Erythroblast (primary cell): Measurements from ENCODE around the gene DMPK.

Experiments used
- DNase-seq, 2 experiments: peaks; one replicate each; lab custom pipeline; 2025; lab: John Stamatoyannopoulos, UW
- GATA1 ChIP-seq: IDR thresholded peaks from 2 replicates; pipeline ENCODE4 v1.6.1; 2011; ENCODE audit warnings: low read depth, mild to moderate bottlenecking, control low read depth, low read length, moderate library complexity
- POLR2A ChIP-seq: IDR thresholded peaks from 2 replicates; pipeline ENCODE4 v1.6.1; 2011; ENCODE audit warnings: mild to moderate bottlenecking, low read length

Gene DMPK

DNA sequence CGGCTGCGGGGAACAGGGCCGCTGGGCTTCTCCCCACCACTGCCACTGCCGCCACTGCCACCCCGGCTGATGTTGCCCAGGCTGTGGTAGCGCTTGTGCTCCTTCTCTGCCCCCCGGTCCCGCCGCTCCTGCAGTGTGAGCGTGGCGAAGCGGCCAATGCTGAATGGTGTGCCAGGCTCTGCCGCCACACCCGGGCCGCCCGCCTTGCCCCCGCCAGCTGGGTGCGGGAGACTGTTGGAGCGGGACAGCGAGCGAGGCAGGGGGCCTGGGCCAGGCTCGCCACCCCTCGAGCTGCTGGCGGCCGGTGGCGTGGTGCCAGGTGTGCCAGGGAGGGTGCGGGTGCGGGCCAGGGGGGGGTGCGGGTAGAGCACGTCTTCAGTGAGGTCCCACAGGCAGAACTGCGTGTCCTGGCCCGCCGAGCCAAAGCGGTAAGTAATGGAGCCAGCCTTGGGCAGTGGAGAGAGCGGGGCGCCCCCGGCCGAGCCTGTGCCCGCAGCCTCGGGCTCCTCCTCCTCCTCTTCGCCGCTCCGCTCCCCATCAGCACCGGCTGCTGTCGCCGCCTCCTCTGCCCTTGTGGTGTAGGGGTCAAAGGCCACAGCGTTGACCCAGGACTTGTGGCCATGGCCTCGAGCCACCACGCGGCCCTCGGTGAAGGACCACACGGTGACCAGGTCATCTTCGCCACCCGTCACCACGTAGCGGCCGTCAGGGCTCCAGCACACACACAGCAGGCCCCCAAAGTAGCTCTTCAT lies 3.7 kb upstream of the DMPK start:
- no peak for DNase-seq
- no peak for TF ChIP-seq GATA1
- no peak for TF ChIP-seq POLR2A

DNA sequence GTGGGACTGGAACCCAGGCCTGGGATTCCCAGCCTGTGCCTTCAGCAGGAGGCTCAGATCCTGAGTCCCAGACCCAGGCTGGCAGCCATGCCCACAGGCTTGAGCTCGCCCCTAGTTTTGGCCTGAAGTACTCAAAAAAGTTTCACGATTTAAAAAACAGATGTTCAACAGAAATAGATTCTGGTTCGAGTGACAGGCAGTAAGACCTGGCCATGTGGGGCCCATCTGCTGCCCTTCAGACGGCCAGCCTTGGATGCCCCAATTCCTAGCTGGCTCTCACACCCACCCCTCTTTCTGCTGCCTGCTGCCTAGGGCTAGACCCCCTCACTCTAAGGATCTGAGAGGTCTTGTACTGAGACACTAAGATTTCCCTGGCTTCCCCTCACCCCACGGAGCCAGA lies 2.8 kb upstream of the DMPK start:
- TF ChIP-seq POLR2A = no peak
- no peak for TF ChIP-seq GATA1
- DNase-seq = no peak

DNA sequence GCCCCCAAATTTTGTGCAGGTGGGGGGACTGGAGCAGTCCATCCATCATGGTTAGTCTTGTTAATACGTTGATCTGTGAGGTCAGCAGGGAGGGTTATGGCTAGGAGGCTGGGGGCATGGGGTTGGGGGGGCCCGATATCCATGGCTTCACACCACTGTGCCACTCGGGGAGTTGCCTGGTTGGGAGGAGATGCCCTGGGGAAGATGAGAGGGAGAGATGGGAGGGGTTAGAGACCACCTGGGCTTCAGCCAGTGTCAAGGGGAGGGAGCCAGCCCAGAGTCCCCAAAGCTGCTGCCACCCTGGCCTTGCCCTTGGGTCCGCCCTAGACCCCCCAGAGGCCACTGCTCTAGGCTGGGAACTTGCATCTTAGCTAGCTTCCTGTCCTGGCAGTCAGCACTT lies 1.8 kb upstream of the DMPK start:
- TF ChIP-seq GATA1 (no peak), POLR2A (no peak)
- no peak for DNase-seq

DNA sequence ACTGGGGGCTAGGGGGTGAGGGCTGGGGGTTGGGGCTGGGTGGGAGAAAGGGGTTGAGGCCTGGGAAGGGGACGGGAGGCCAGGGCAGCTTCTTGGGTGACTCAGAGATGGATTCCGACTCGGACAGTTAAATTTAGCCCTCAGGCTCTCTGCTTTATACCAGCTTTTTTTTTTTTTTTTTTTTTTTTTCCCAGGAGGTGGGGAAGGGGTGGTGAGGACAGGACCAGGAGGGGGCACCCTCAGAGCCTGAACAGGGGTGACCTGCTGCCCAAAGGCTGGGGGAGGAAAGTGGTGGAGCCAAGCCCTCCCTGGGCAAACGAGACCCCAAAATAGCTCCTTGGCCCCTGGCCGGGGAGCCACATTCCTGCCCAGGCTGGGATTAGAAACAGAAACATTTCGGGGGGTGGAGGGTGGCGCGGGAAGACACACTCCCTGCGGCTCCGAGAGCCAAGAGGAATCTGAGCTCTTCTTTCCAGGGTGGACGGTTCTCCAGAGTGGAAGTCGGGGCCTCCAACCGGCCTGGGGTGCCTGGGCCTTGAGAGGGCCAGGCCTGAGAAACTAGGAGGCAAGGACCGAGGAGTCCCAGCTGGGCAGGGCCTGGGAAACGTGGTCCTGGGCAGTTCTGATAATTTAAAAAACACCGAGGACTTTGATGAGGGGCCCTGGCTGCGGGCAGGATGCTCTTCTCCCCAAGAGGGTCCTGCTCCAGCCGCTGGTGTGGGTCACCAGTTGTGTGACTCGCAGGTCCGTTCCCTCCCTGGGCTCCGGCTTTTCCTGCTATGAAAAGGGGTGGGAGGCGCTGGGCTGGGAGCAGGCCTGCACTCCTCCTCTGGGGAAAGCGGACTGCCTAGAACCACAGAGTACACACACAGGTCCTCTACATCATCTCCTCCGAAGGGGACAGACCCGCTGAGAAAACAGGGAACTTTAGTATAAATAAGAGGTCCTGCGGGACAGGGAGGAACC lies 813 bp upstream of the DMPK start:
- DNase-seq = no peak
- peak; percentile 25 for TF ChIP-seq POLR2A
- TF ChIP-seq GATA1 = no peak

DNA sequence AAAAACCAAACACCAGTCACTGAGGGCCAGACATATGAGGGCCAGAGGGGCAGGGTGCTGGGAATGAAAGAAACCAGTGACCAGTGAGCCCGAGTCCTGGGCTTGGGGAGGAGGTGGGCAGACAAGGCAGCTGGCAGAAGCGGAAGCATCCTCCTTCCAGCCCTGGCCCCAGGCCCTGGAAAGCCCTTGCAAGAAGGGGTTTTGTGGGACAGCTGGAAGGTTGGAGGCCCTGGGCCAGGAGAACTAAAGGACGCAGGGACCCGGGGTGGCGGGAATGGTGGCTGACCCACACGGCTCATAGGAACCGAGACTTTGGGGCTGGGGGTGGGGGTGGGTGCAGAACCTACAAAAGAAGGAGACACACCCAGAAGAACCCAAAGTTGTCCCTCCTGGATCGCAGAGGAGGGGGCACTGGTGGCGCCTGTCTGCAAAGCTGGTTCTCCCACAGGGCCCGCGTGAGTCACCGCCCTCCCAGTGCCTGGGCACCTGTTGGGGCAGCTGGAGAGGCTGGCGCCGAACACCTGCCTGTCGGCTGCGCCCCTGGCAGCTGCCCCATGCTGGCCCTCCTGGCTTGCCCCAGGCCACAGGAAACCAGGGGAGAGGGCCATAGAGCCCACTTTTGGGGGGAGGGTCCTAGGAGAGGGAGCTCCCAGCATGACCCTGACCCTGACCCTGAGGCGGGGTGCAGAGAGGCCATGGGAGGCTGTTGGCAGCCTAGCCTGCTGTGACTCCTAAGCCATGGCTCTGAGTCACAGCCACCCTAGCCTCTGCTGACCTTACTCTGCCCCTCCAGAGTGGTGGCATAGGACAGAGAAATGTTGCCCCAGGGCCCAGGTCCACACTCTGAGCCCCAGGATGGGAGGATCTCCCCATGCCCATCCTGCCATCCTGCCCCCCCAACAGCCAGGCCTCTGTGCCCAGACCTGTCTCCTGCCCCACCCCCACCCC lies 802 bp downstream of the DMPK start:
- DNase-seq = peak in 1 of 2 experiments; percentile 37
- no peak for TF ChIP-seq POLR2A
- no peak for TF ChIP-seq GATA1

DNA sequence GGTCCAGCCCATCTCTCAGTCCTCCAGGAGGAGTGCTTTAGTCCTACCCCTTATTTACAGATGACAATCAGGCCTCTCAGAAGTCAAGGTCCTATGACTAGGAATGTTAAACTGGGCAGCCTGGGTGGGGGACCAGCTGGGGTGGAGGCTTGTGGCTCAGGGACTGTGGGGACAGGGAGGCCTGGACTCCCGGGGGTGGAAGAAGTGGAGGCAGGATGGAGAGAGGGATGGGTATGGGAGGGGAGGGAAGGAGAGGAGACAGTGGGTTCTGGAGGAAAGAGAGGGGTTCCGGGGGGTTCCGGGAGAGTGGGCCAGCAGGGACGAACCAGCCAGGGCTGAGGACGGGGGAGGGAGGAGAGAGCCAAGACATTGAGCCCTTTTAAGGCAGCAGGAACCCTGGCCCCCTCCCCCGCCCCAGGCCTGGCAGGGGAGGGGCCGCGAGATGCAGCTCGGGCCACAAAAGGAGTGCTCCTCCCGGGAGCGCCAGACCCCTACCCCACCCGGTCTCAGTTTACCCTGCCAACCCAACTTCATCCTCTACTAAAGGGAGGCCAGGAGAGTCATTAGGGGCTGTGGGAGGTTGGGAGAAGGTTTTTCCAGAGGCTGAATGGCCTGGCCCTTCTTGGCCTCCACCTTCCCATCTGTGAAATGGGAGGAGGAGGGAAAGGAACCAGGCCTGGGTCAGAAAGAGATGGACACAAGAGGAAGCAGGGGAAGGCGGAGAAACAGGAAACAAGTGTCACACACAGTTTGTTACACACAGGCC lies 1.7 kb downstream of the DMPK start:
- TF ChIP-seq POLR2A = no peak
- no peak for TF ChIP-seq GATA1
- DNase-seq = no peak

DNA sequence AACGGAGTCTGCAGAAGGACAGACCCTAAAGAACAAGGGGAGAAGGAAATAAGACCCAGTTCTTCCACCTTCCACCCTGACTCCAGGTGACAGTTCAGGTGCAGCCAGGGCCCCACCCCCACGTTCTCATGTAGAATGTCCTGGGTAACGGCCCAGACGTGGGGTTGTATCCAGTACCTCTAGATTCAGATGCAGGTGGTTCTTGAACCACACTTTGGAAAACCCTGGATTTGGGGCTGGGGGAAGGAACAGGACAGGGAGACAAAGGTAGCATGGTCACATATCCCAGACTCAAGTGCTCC lies 2.2 kb downstream of the DMPK start:
- no peak for DNase-seq
- TF ChIP-seq GATA1 = no peak
- no peak for TF ChIP-seq POLR2A

DNA sequence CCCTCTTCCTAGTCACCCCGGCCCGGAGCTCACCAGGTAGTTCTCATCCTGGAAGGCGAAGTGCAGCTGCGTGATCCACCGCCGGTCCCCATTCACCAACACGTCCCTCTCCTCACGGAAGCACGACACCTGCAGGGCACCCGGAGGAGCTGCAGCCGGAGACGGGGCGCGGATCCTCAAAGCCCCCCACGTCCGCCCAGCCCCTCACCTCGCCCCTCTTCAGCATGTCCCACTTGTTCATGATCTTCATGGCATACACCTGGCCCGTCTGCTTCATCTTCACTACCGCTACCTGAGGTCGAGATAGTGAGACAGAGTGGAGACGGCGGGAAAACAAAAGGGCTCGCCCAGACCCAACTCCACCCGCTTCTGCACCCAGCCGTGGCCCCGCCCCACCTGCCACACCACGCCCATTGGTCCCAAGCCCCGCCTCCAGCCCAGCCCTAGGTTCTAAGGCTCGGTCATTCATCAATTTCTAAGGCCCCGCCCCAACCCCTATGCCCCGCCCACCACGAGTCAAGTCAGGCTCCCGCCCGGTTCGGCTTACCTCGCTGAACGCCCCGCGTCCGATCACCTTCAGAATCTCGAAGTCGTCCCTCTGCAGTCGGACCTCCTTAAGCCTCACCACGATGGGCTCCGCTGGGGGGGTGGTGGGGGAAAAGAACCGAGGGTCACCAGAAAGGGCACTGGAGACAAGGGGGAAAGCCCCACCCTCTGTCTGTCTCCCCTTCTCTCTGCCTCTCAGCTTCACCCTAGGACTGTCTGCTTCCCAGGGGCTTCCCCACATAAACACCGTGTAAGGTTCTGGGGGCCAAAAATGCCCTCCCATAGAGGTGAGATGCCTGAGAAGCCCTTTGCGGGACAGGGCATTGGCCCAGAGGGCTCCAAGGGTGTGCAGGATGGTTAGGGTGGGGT lies 2.8 kb downstream of the DMPK start:
- peak; percentile 93 to 96 for DNase-seq
- no peak for TF ChIP-seq GATA1
- TF ChIP-seq POLR2A = peak; percentile 24

DNA sequence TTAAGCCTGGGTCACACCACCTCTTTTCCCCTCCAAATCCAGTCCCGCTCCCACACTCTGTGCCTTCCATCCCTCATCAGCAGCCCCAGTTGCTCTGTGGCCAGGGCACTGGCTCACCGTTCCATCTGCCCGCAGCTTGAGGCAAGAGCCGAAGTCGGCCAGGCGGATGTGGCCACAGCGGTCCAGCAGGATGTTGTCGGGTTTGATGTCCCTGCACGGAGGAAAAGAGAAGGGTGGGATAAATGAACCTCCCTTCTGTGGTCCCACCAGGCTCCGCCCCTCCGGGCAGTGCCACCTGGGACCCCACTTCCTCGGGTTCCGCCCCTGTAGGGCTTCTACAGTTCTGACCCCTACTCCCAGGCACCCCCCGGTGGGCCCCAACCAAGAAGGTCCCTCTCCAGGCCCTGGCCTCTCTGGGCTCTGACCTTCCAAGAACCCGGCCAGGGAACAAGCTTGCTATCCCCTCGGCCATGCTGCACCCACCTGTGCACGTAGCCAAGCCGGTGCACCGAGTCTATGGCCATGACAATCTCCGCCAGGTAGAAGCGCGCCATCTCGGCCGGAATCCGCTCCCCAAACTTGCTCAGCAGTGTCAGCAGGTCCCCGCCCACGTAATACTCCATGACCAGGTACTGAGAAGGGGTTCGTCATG lies 4.2 kb downstream of the DMPK start:
- DNase-seq = no peak
- TF ChIP-seq POLR2A = no peak

DNA sequence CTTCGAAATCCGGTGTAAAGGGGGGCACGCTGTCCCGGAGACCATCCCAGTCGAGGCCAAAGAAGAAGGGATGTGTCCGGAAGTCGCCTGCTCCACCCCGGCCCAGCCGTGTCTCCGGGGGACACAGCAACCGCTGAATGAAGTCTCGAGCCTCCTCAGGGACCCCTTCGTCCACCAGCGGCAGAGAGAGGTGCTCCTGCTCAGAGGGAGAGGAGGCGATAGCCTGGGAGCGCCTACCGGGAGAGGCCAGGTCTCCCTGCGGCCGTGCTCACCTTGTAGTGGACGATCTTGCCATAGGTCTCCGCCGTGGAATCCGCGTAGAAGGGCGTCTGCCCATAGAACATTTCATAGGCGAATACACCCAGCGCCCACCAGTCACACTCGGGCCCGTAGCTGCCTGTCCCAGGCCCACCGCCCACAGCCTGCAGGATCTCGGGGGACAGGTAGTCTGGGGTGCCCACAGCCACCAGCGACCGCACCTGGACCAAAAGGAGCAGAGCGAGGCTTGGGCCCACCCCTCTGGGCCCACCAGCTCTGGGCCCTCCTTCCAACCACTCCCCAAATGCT lies 4.8 kb downstream of the DMPK start:
- TF ChIP-seq GATA1 = no peak
- no peak for TF ChIP-seq POLR2A
- no peak for DNase-seq

DNA sequence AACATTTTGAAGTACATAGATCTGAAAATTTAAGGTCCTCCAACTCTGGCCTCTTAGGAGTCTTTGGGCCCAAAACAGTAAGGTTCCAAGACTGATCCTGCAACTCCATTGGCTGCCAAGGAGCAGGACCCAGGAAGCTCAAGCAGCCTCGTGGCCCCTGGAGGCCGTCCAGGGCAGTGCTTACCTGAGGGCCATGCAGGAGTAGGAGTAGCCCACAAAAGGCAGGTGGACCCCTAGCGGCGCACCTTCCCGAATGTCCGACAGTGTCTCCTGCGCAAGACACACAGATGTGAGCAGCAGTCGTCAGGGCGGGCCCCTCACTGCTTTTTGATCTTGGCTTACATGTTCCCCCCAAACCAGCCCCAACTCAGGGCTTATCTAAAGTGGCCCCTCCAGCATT lies 7.5 kb downstream of the DMPK start:
- TF ChIP-seq GATA1 = no peak
- no peak for TF ChIP-seq POLR2A
- no peak for DNase-seq

DNA sequence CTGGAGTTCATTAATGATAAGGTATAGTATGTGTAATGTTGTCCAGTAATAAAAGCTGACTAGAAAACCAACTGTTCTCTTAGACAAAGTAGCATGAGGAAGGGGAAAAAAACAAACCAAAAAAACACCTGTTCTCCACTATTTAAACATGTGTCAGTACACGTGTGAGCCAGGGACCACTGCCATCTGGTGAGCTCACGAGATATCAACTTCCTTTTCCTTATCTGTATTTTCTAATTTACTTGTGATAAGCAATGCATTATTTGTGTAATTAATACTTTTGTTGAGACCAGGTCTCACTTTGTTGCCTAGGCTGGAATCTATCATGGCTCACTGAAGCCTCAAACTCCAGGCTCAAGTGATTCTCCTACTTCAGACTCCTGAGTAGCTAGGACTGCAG lies 8.9 kb downstream of the DMPK start:
- no peak for DNase-seq
- TF ChIP-seq GATA1 (no peak), POLR2A (no peak)
